K562 (cell line): ENCODE measurements around the gene A1BG. TPM values are rescaled to one million over a fixed set of nuclear protein-coding genes. Genes with fewer than 3 reads are reported as not detected.

Source experiments
- ATAC-seq: fragments of 200-7000 bp; cut with Tn5 transposase; 3 replicates; pipeline ENCODE4 v1.9.1; 2020; ENCODE audit warnings: moderate library complexity
- BruUV-seq: library from RNA; stranded (reverse); fragments of 400-500 nt; replicated peaks from 2 replicates; lab custom pipeline; 2021; lab: Mats Ljungman, UMichigan
- CTCF ChIA-PET: fragments of 300-600 bp; formaldehyde crosslinking; extraction: SDS; loops from one replicate; lab custom pipeline; 2021; ENCODE audit warnings: low intra/inter-chr PET ratio; lab: Yijun Ruan, JAX
- POLR2A ChIA-PET: fragments of 300-600, 350-650 bp; sonication (Branson Sonifier 250); formaldehyde crosslinking; extraction: SDS; loops from one replicate; lab custom pipeline; 2021; ENCODE audit warnings: antibody characterized with exemption, inconsistent platforms; lab: Yijun Ruan, JAX
- DNase-seq, 4 experiments: peaks; one replicate each; pipeline versions ENCODE4 v3.0.0 to v3.0.0-alpha.2; 2011 to 2018; ENCODE audit warnings: low spot score in 3 of 4, mixed read lengths in 3 of 4; ENCODE audit errors: extremely low read depth in 1 of 4
- FAIRE-seq: peaks from 2 replicates; lab custom pipeline; 2011; peaks lifted over from hg19 to GRCh38; lab: Jason Lieb, UNC
- H2AFZ ChIP-seq: 2 replicates; pipeline ENCODE4 v1.6.0; 2011; ENCODE audit warnings: low read depth, low read length, control low read depth, inconsistent platforms
- H3K27ac ChIP-seq: fragments of 200-600 bp; 3 replicates; pipeline ENCODE4 v1.8.0; 2011; ENCODE audit warnings: low read depth, mild to moderate bottlenecking, control low read depth, inconsistent platforms, low read length, moderate library complexity, mixed read lengths; ENCODE audit errors: extremely low read depth
- H3K27me3 ChIP-seq, 2 experiments: fragments of 300-600 bp in 1 of 2; 2 replicates in 1 of 2; 3 replicates in 1 of 2; pipeline versions ENCODE4 v1.6.0 to v1.8.0; 2011; ENCODE audit warnings: inconsistent platforms in 2 of 2, low read length in 2 of 2, mild to moderate bottlenecking in 1 of 2, mixed read lengths in 1 of 2, moderate library complexity in 1 of 2; ENCODE audit not compliant: control insufficient read depth in 2 of 2, insufficient read depth in 2 of 2
- H3K36me3 ChIP-seq: fragments of 300-600 bp; 3 replicates; pipeline ENCODE4 v1.8.0; 2011; ENCODE audit warnings: mild to moderate bottlenecking, low read length, inconsistent platforms; ENCODE audit not compliant: control insufficient read depth, insufficient read depth
- H3K4me1 ChIP-seq, 2 experiments: fragments of 200-600 bp in 1 of 2; replicated peaks in 1 of 2; 2 replicates in 1 of 2; 3 replicates in 1 of 2; pipeline versions ENCODE4 v1.5.1 to v1.8.0; 2011; ENCODE audit warnings: inconsistent platforms in 2 of 2, low read length in 2 of 2, mild to moderate bottlenecking in 1 of 2, mixed read lengths in 1 of 2, moderate library complexity in 1 of 2; ENCODE audit not compliant: control insufficient read depth in 2 of 2, insufficient read depth in 2 of 2
- H3K4me2 ChIP-seq: 2 replicates; pipeline ENCODE4 v1.6.1; 2011; ENCODE audit warnings: low read length, control low read depth, inconsistent platforms, mixed read lengths; ENCODE audit not compliant: insufficient read depth
- H3K4me3 ChIP-seq: fragments of 200-600 bp; sonication (generic), shearing (Covaris generic); 2 replicates; pipeline ENCODE4 v1.5.1; 2016; ENCODE audit warnings: control low read depth, inconsistent platforms
- H3K79me2 ChIP-seq: fragments of 200-600 bp; 3 replicates; pipeline ENCODE4 v1.8.0; 2011; ENCODE audit warnings: low read length, inconsistent platforms; ENCODE audit not compliant: control insufficient read depth, insufficient read depth
- H3K9ac ChIP-seq, 2 experiments: 2 replicates each; pipeline versions ENCODE4 v1.6.0 to v1.6.1; 2011; ENCODE audit warnings: low read depth in 2 of 2, low read length in 2 of 2, control low read depth in 1 of 2, inconsistent platforms in 1 of 2, mild to moderate bottlenecking in 1 of 2, mixed read lengths in 1 of 2; ENCODE audit not compliant: insufficient read depth in 1 of 2
- H3K9me1 ChIP-seq: one replicate; pipeline ENCODE4 v1.6.0; 2011; ENCODE audit warnings: inconsistent platforms, mild to moderate bottlenecking, low read length, moderate library complexity; ENCODE audit not compliant: control insufficient read depth, insufficient read depth
- H3K9me3 ChIP-seq: replicated peaks from 2 replicates; pipeline ENCODE4 v1.5.1; 2011; ENCODE audit warnings: low read depth, low read length, inconsistent platforms; ENCODE audit not compliant: control insufficient read depth, insufficient read depth
- H4K20me1 ChIP-seq: replicated peaks from 2 replicates; pipeline ENCODE4 v1.6.1; 2011; ENCODE audit warnings: low read length, inconsistent platforms, mixed read lengths; ENCODE audit not compliant: control insufficient read depth, insufficient read depth
- CEBPB ChIP-seq: fragments of 450-650 bp; IDR thresholded peaks from 2 replicates; pipeline ENCODE4 v1.6.1; 2016; ENCODE audit warnings: missing genetic modification characterization, missing compliant biosample characterization
- CTCF ChIP-seq, 3 experiments: IDR thresholded peaks in 2 of 3; conservative IDR thresholded peaks in 1 of 3; 2 replicates each; pipeline ENCODE4 v1.5.1; 2011 to 2012; ENCODE audit warnings: low read length in 3 of 3, mild to moderate bottlenecking in 3 of 3, control low read depth in 2 of 3, improper control_type of control experiment in 1 of 3, inconsistent platforms in 1 of 3, low read depth in 1 of 3, mixed read lengths in 1 of 3, moderate library complexity in 1 of 3; ENCODE audit not compliant: insufficient read depth in 2 of 3
- RAD21 ChIP-seq, 2 experiments: fragments of 250-450 bp in 1 of 2; fragments of 450-650 bp in 1 of 2; sonication (Bioruptor Pico) in 1 of 2; formaldehyde crosslinking in 1 of 2; IDR thresholded peaks in 1 of 2; conservative IDR thresholded peaks in 1 of 2; 2 replicates each; pipeline versions ENCODE4 v1.4.0 to v1.8.0; 2020 to 2022; ENCODE audit warnings: mild to moderate bottlenecking in 2 of 2, moderate library complexity in 1 of 2
- WHSC1 ChIP-seq: IDR thresholded peaks from one replicate; pipeline ENCODE4 v1.6.1; 2012; ENCODE audit warnings: low read length, control low read depth, inconsistent platforms
- ZNF316 ChIP-seq: fragments of 450-650 bp; IDR thresholded peaks from 2 replicates; pipeline ENCODE4 v1.6.1; 2016
- ZNF395 ChIP-seq: fragments of 200-800 bp; sonication (Bioruptor generic); IDR thresholded peaks from 2 replicates; pipeline ENCODE4 v1.6.1; 2017; ENCODE audit warnings: missing genetic modification characterization, missing compliant biosample characterization
- WGBS: fragments of 100-300 bp; shearing (Covaris generic); methylation state at CpG from one replicate; pipeline ENCODE4 v1.1.6; 2016; ENCODE audit warnings: low coverage, mixed read lengths; ENCODE audit not compliant: insufficient coverage; ENCODE audit errors: missing lambda C conversion rate; 5-methylcytosine and 5-hydroxymethylcytosine counted together
- in situ Hi-C: fragments of 300-500 bp; cut with MboI; formaldehyde crosslinking; loops from 4 replicates; pipeline ENCODE4 v1.15.0; 2018; ENCODE audit warnings: inconsistent platforms, mixed read lengths
- intact Hi-C: fragments of 100-400 bp; cut with micrococcal nuclease; formaldehyde crosslinking; loops from 2 replicates; pipeline ENCODE4 v1.14.2; 2022
- polyA plus RNA-seq, 8 experiments: library from polyadenylated mRNA; depleted of rRNA in 4 of 8; stranded (reverse) in 5 of 8; unstranded in 3 of 8; fragments of >200 nt; fragmentation: Nextera tagmentation in 2 of 8; fragmentation: Illumina TruSeq in 1 of 8; extraction: Ambion mirVana in 2 of 8; extraction: Trizol in 1 of 8; gene quantifications; 2 replicates each; pipeline versions ENCODE4 v1.2.1 to v1.2.3, GENCODE V29; 2011 to 2014; ENCODE audit warnings: inconsistent platforms in 1 of 8, missing spikeins in 1 of 8
- total RNA-seq, 7 experiments: library from RNA; depleted of rRNA in 6 of 7; stranded (reverse); fragments of >200 nt in 6 of 7; fragmentation: Illumina TruSeq in 2 of 7; extraction: Trizol in 2 of 7; gene quantifications; 2 replicates each; pipeline versions ENCODE4 v1.2.1 to v1.2.3, GENCODE V29; 2011 to 2021; ENCODE audit warnings: low replicate concordance in 1 of 7

A1BG gene
- total and polyA plus RNA-seq, 9 of the 15 experiments (the other 6 are each of a cell fraction or from before 2014, with no cell fraction given): 0.10 to 19.8 (median 2.6) TPM

GRCh38 chr19:58374200-58374599, 20.9 kb upstream of the A1BG start:
- FAIRE-seq (no peak), ATAC-seq (no peak), DNase-seq (no peak)
- in situ Hi-C loops: no loop called here
- H4K20me1 ChIP-seq: no peaks in the 10 kb centered on the region
- no peaks in the 10 kb centered on the region for H3K9me1 ChIP-seq
- H3K4me2 ChIP-seq: no peak overlapping the region
- intact Hi-C loops: no loop called here
- no peaks in the 10 kb centered on the region for H3K9me3 ChIP-seq
- no peak overlapping the region for H3K27ac ChIP-seq
- WGBS: 53% methylated on average over 4 of the region's 4 CpGs
- no peak overlapping the region for H3K4me3 ChIP-seq
- no peaks in the 10 kb centered on the region for H3K79me2 ChIP-seq
- POLR2A ChIA-PET: interaction anchor here (0.6 to 1.1 kb wide), 2 partner anchors 11 to 35 kb away, joined by 4 to 5 read pairs; partner anchors contain the start of gene ZNF497
- CTCF ChIA-PET: no interaction called here
- no TSS peak for BruUV-seq
- peaks cover 3 to 11% of the 10 kb centered on the region in 2 experiments; a peak in 3 of 5 replicates for H3K4me1 ChIP-seq
- H3K27me3 ChIP-seq: no peaks in the 10 kb centered on the region
- H3K9ac ChIP-seq: no peak overlapping the region
- no peak overlapping the region for H2AFZ ChIP-seq
- peak; percentile 50; the same call in 1 of the 2 replicates for TF ChIP-seq CEBPB
- TF ChIP-seq WHSC1: no peak
- TF ChIP-seq, all 486 proteins: peak for 1
- H3K36me3 ChIP-seq: no peaks in the 10 kb centered on the region

GRCh38 chr19:58372311-58373133, 19.2 kb upstream of the A1BG start:
- Histone ChIP-seq H4K20me1 (no peaks in the 10 kb centered on the region), H3K9ac (peak overlapping the region in 1 of 2 experiments; percentile 68; a peak in 1 of 4 replicates), H2AFZ (no peak overlapping the region), H3K9me3 (no peaks in the 10 kb centered on the region), H3K79me2 (no peaks in the 10 kb centered on the region), H3K4me3 (no peak overlapping the region), H3K4me1 (peaks cover 2 to 15% of the 10 kb centered on the region in 2 experiments; a peak in 2 of 5 replicates), H3K9me1 (no peaks in the 10 kb centered on the region), H3K27ac (no peak overlapping the region), H3K4me2 (no peak overlapping the region), H3K36me3 (no peaks in the 10 kb centered on the region), H3K27me3 (no peaks in the 10 kb centered on the region)
- CTCF ChIA-PET: no interaction called here
- no TSS peak for BruUV-seq
- in situ Hi-C loops (no loop called here), intact Hi-C loops (no loop called here)
- 32% methylated on average over 15 of the region's 15 CpGs for WGBS
- POLR2A ChIA-PET: interaction anchor here (0.8 to 1.8 kb wide), 4 partner anchors 10 to 147 kb away, joined by 3 to 6 read pairs (median 4); partner anchors contain the start of genes ZBTB45 and ZNF497
- ATAC-seq: peak; percentile 62
- peak; percentile 58 for FAIRE-seq
- DNase-seq: no peak
- 0 out of 4 replicates have a peak, but pooled peaks of 1 of the 2 experiments have one; percentile 12 for TF ChIP-seq RAD21 (CRISPR knock-in tag; conservative IDR thresholded peaks at IDR 0.05 in 1 of 2, IDR thresholded peaks at IDR 0.05 in 1 of 2)
- TF ChIP-seq CTCF (IDR thresholded peaks at IDR 0.05 in 2 of 3, conservative IDR thresholded peaks at IDR 0.05 in 1 of 3; ENCODE audit: insufficient read depth in 2 of 3, low read depth in 1 of 3, low read length in 3 of 3): peak in 2 of 3 experiments; percentile 38 to 46; a peak in 3 of 6 replicates
- no peak for TF ChIP-seq ZNF395 (CRISPR knock-in tag)
- 0 out of 2 replicates have a peak, but pooled peaks have one; percentile 23 for TF ChIP-seq ZNF316
